Fibroblast of lung (primary cell): ENCODE measurements around the gene NME8.

Experiments
- EZH2 ChIP-seq: IDR thresholded peaks from 2 replicates; pipeline ENCODE4 v1.5.1; 2012; ENCODE audit warnings: low read length, control low read depth, mild to moderate bottlenecking; ENCODE audit errors: missing control alignments
- TF ChIP-seq, protein P1 (sequence below), 2 donors: IDR thresholded peaks in 1 of 2; conservative IDR thresholded peaks in 1 of 2; 1 replicate in 1 of 2; 2 replicates in 1 of 2; pipeline ENCODE4 v1.5.1; 2011 to 2012; ENCODE audit warnings: low read length in 2 of 2, control low read depth in 1 of 2, inconsistent platforms in 1 of 2, low read depth in 1 of 2, mild to moderate bottlenecking in 1 of 2

DNA sequence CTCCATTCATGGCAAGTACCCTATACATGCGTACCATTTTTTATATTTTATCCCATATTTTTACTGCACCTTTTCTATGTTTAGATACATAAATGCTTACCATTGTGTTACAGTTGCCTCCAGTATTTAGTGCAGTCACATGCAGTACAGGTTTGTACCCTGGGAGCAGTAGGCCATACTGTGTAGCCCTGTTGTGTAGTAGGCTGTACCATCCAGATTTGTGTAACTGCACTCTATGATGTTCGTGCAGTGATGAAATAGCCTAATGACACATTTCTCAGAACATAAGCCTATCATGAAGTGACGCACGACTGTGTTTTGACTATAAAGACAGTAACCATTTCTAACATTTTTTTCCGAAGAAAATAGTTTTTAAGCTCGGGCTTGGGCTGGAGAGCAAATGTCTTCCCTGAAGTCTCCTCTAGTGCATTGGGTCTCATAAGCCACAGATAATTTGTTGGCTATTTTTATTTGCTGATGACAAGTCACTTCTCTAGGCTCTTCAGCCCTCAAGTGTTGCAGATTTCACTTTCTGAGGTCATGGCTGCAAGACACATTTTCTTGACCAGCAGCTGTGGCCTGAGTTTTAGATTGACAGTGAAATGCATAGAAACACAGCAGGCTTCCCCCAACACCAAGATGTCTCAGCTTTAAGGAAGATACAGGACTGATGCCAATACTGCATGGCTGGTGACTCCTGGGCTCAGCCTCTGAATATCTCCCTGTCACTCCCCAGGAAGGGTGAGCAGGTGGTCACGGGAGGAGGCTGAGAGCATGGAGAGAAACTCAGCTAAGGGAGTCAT is 98.9 kb downstream of the NME8 start:
- TF ChIP-seq, protein P1, sequence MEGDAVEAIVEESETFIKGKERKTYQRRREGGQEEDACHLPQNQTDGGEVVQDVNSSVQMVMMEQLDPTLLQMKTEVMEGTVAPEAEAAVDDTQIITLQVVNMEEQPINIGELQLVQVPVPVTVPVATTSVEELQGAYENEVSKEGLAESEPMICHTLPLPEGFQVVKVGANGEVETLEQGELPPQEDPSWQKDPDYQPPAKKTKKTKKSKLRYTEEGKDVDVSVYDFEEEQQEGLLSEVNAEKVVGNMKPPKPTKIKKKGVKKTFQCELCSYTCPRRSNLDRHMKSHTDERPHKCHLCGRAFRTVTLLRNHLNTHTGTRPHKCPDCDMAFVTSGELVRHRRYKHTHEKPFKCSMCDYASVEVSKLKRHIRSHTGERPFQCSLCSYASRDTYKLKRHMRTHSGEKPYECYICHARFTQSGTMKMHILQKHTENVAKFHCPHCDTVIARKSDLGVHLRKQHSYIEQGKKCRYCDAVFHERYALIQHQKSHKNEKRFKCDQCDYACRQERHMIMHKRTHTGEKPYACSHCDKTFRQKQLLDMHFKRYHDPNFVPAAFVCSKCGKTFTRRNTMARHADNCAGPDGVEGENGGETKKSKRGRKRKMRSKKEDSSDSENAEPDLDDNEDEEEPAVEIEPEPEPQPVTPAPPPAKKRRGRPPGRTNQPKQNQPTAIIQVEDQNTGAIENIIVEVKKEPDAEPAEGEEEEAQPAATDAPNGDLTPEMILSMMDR (conservative IDR thresholded peaks at IDR 0.05 in 1 of 2, IDR thresholded peaks at IDR 0.05 in 1 of 2; ENCODE audit: low read depth in 1 of 2, low read length in 2 of 2) = no peak
- TF ChIP-seq EZH2 = no peak
